Measurements from ENCODE around the gene EHD4.

EHD4 gene

DNA sequence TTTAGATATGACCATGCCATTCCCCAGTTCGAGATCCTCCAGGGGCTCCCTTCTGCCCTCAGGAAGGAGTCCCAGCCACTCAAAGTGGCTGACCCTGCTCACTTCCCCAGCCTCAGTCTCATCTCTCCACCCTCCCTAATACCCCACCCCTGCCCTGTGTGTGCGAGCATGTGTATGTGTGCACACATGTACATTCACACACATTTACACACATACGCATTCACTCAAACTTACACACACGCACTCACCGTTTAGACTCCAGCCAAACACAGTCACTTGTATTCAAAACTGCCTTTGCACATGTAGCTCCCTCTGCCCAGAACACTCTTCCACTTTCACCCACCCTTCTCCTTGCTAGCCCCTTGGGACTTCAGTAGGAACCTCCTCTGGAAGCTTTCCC is 37.1 kb upstream of the EHD4 start:
- TF ChIP-seq MYC (IDR thresholded peaks at IDR 0.05; ENCODE audit: low read depth, low read length) (no peak), POLR2A (IDR thresholded peaks at IDR 0.05; ENCODE audit: extremely low read depth, insufficient read length) (no peak)
- TF ChIP-seq, protein P1, sequence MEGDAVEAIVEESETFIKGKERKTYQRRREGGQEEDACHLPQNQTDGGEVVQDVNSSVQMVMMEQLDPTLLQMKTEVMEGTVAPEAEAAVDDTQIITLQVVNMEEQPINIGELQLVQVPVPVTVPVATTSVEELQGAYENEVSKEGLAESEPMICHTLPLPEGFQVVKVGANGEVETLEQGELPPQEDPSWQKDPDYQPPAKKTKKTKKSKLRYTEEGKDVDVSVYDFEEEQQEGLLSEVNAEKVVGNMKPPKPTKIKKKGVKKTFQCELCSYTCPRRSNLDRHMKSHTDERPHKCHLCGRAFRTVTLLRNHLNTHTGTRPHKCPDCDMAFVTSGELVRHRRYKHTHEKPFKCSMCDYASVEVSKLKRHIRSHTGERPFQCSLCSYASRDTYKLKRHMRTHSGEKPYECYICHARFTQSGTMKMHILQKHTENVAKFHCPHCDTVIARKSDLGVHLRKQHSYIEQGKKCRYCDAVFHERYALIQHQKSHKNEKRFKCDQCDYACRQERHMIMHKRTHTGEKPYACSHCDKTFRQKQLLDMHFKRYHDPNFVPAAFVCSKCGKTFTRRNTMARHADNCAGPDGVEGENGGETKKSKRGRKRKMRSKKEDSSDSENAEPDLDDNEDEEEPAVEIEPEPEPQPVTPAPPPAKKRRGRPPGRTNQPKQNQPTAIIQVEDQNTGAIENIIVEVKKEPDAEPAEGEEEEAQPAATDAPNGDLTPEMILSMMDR (IDR thresholded peaks at IDR 0.05; ENCODE audit: low read depth, low read length) = no peak
- TF ChIP-seq, protein P2, sequence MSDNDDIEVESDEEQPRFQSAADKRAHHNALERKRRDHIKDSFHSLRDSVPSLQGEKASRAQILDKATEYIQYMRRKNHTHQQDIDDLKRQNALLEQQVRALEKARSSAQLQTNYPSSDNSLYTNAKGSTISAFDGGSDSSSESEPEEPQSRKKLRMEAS (IDR thresholded peaks at IDR 0.05; ENCODE audit: low read depth, low read length) = no peak
- no peak overlapping the region for H3K4me3 ChIP-seq (ENCODE audit: low read depth, low read length)
- no peak for DNase-seq (ENCODE audit: low read depth)

DNA sequence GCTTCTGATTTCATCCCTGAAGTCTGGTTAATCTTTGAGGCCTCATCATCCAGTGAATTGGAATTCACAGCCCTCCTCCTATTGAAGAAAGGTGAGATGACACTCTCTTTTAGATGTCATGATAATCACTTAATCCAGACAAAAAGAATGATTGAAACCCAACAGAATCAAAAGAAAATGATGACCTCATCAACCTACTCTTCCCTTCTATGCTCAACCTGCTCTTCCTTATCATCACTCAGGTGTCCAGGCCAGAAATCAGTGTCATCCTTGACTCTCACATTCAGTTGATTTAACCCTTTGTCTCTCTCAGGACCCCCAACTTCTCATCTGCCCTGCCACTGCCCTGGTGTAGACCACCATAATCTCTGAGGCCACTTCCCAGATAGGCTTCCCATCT is 36.7 kb upstream of the EHD4 start:
- no peak for DNase-seq (ENCODE audit: low read depth)
- TF ChIP-seq POLR2A (IDR thresholded peaks at IDR 0.05; ENCODE audit: extremely low read depth, insufficient read length) (no peak), MYC (IDR thresholded peaks at IDR 0.05; ENCODE audit: low read depth, low read length) (no peak)
- TF ChIP-seq, protein P2 (IDR thresholded peaks at IDR 0.05; ENCODE audit: low read depth, low read length) = no peak
- TF ChIP-seq, protein P1 (IDR thresholded peaks at IDR 0.05; ENCODE audit: low read depth, low read length) = no peak
- H3K4me3 ChIP-seq (ENCODE audit: low read depth, low read length) = no peak overlapping the region

DNA sequence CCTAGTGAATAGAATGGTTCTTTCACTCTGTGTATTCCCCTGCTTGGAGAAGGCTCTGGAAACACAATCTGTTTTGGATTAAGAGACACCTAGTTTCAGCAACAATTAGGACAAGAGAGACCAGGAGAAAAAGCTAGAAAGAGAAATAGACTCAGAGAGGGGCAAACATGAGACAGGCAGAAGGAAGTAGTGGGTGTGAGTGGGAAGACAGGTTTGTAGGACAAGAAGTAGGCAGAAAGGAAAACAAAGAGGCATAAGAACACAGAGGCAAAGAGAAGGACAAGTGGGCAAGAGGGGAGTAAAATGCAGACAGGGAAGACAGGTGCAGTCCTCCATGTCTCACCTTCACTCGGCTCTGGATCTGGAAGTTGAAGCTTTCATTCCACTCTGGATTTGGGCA is 35.0 kb upstream of the EHD4 start:
- TF ChIP-seq, protein P1 (IDR thresholded peaks at IDR 0.05; ENCODE audit: low read depth, low read length) = no peak
- no peak for TF ChIP-seq POLR2A (IDR thresholded peaks at IDR 0.05; ENCODE audit: extremely low read depth, insufficient read length)
- no peak for TF ChIP-seq MYC (IDR thresholded peaks at IDR 0.05; ENCODE audit: low read depth, low read length)
- TF ChIP-seq, protein P2 (IDR thresholded peaks at IDR 0.05; ENCODE audit: low read depth, low read length) = no peak
- no peak for DNase-seq (ENCODE audit: low read depth)
- H3K4me3 ChIP-seq (ENCODE audit: low read depth, low read length) = no peak overlapping the region

DNA sequence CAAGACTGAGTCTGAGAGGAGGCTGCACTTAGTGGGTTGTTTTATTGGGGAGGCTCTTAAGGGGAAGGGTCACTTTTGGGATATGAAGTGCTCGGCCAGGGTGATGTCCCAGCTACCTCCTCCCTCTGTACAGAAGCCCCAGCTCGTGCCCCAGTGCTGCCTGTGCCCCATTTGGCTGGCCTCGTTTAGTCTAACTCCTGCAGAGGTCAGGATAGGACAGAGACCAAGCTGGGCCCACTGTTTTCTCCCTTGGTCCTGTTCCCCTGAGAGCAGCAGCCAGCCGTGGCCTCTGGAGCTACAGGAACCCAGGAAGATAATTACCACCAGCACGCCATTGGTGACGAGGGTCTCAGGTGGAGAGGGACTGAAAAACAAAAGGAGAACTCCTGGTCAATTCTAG is 30.0 kb upstream of the EHD4 start:
- TF ChIP-seq, protein P2 (IDR thresholded peaks at IDR 0.05; ENCODE audit: low read depth, low read length) = no peak
- no peak for TF ChIP-seq MYC (IDR thresholded peaks at IDR 0.05; ENCODE audit: low read depth, low read length)
- DNase-seq (ENCODE audit: low read depth) = no peak
- H3K4me3 ChIP-seq (ENCODE audit: low read depth, low read length) = no peak overlapping the region

DNA sequence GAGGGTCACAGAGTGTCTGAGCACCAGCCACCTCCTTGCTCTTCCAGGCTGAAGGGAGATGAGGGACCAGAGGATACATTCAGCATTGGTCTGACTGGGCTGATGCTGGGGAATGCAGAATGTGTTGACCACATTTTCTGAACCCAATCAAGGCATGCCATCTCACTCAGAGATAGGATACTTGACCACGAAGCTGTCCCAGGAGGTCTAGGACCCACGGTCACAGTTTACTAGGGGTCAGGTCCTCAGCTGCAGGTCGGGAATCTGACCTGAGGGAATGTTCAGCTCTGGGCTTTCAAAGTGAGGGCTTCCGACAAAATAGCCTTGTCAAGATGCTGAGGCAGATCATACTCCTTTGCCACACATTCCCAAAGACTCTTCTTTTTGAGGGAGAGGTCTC is 28.9 kb upstream of the EHD4 start:
- no peak overlapping the region for H3K4me3 ChIP-seq (ENCODE audit: low read depth, low read length)
- DNase-seq (ENCODE audit: low read depth) = no peak
- no peak for TF ChIP-seq MYC (IDR thresholded peaks at IDR 0.05; ENCODE audit: low read depth, low read length)
- TF ChIP-seq, protein P1 (IDR thresholded peaks at IDR 0.05; ENCODE audit: low read depth, low read length) = no peak

DNA sequence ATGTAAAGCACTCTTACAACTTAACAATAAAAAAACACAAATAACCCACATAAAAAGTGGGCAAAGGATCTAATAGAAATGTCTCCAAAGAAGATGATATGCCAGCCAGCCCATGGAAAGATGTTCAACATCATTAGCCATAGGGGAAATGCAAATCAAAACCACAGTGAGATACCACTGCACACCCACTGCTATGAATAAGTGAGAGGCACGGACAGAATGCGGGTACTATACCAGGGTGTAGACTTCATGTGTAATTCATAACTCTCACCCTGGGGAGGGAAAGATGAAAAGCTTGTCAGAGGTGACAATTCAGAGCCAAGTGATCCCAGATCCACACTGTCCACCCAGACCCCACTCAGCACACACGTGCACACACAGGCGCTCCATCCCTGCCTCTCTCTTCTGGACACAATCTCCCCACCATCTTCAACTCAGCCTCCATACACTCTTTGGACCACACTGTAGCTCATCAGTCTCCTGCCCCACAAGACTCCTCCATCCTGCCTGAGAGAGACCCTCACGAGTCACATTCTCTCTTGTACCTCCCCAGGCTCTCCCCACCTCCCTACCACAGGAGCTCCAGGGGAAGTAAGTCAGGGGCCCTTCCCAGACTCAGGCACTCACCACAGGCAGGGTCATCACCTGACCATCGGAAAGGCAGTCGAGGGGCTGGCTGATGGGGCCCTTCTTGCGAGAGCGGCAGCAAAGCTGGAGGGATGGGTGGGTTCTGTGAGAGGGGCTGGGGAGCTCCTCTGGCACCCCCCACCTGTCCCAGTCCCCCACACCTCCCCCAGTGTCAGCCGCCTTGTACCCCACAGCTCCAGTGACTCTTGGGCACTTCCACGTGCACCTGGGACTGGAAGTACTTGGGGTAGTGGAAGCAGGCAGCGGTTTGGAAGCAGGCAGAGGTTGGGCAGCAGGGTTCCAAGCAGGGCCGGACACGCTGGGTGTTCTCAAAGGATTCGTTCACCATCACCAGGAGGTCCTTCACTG is 27.2 kb upstream of the EHD4 start:
- no peak for DNase-seq (ENCODE audit: low read depth)
- TF ChIP-seq MYC (IDR thresholded peaks at IDR 0.05; ENCODE audit: low read depth, low read length) = no peak
- TF ChIP-seq, protein P2 (IDR thresholded peaks at IDR 0.05; ENCODE audit: low read depth, low read length) = no peak
- TF ChIP-seq POLR2A (IDR thresholded peaks at IDR 0.05; ENCODE audit: extremely low read depth, insufficient read length) = no peak
- TF ChIP-seq, protein P1 (IDR thresholded peaks at IDR 0.05; ENCODE audit: low read depth, low read length) = no peak

More for the DNA sequence above, 27.2 kb upstream of the EHD4 start:
- H3K4me3 ChIP-seq (ENCODE audit: low read depth, low read length) = no peak overlapping the region
